22Rv1 (cell line): ENCODE results near the gene EYA2.

Experiments
- CTCF ChIP-seq: fragments of 450-650 bp; IDR thresholded peaks from 2 replicates; pipeline ENCODE4 v1.5.1; 2017; ENCODE audit warnings: mild to moderate bottlenecking
- ZFX ChIP-seq: fragments of 450-650 bp; IDR thresholded peaks from 2 replicates; pipeline ENCODE4 v1.6.1; 2017; ENCODE audit warnings: antibody characterized with exemption, borderline replicate concordance

- TF ChIP-seq CTCF (no peak), ZFX (no peak)
Measured at GRCh38 chr20:47160992-47161391, 266.3 kb downstream of the EYA2 start.
